ENCODE data around the gene PIGH. TPM values are rescaled to one million over a fixed set of nuclear protein-coding genes. Genes with fewer than 3 reads are reported as not detected.

PIGH gene
- total and polyA plus RNA-seq, 8 donors: 5.2 to 222 (median 21.0) TPM

- H3K9me3 ChIP-seq: no peaks in the 10 kb centered on the region
- no peak for DNase-seq
- peaks cover 0 to 19% (median 15%) of the 10 kb centered on the region in 4 donors for H3K36me3 ChIP-seq
- no peak overlapping the region for H3K4me3 ChIP-seq
- WGBS, 5 donors: 35 to 51% (median 39%) methylated on average over 3 of the region's 3 CpGs
- intact Hi-C loops (cut with DNase I; ENCODE audit: low total_unique reads): no loop called here
- H3K27ac ChIP-seq: no peak overlapping the region
- H3K4me1 ChIP-seq: no peaks in the 10 kb centered on the region
- TF ChIP-seq EP300 (IDR thresholded peaks at IDR 0.05): no peak
- H3K27me3 ChIP-seq: no peaks in the 10 kb centered on the region
These were observed 46.5 kb downstream of the PIGH start for GRCh38 chr14:67553547-67553946.

GRCh38 chr14:67551940-67552339, 48.1 kb downstream of the PIGH start:
- intact Hi-C loops (cut with DNase I; ENCODE audit: low total_unique reads): no loop called here
- Histone ChIP-seq H3K4me3 (no peak overlapping the region), H3K4me1 (no peaks in the 10 kb centered on the region), H3K36me3 (peaks cover 0 to 10% (median 4%) of the 10 kb centered on the region in 4 donors), H3K9me3 (no peaks in the 10 kb centered on the region), H3K27ac (no peak overlapping the region), H3K27me3 (no peaks in the 10 kb centered on the region)
- no peak for DNase-seq
- WGBS, 5 donors: 85 to 98% (median 92%) methylated on average over 3 of the region's 3 CpGs
- TF ChIP-seq CTCF (IDR thresholded peaks at IDR 0.05) (no peak), EP300 (IDR thresholded peaks at IDR 0.05) (no peak), POLR2AphosphoS5 (IDR thresholded peaks at IDR 0.05) (no peak), POLR2A (IDR thresholded peaks at IDR 0.05) (no peak)

- TF ChIP-seq POLR2A (IDR thresholded peaks at IDR 0.05) (no peak), CTCF (IDR thresholded peaks at IDR 0.05) (no peak), EP300 (IDR thresholded peaks at IDR 0.05) (no peak), POLR2AphosphoS5 (IDR thresholded peaks at IDR 0.05) (no peak)
- 91 to 96% (median 95%) methylated on average over 3 of the region's 3 CpGs for WGBS, 5 donors
These were observed 48.9 kb downstream of the PIGH start for GRCh38 chr14:67551123-67551522.

GRCh38 chr14:67549734-67550133, 50.3 kb downstream of the PIGH start:
- 84 to 95% (median 93%) methylated on average over 4 of the region's 4 CpGs for WGBS, 5 donors
- no peak for DNase-seq
- Histone ChIP-seq H3K4me3 (no peak overlapping the region), H3K9me3 (no peaks in the 10 kb centered on the region), H3K27ac (no peak overlapping the region), H3K4me1 (no peaks in the 10 kb centered on the region), H3K27me3 (no peaks in the 10 kb centered on the region), H3K36me3 (peaks cover 0 to 7% (median 0%) of the 10 kb centered on the region in 4 donors)
- intact Hi-C loops (cut with DNase I; ENCODE audit: low total_unique reads): no loop called here
- TF ChIP-seq POLR2AphosphoS5 (IDR thresholded peaks at IDR 0.05): no peak

More at GRCh38 chr14:67551123-67551522, 48.9 kb downstream of the PIGH start:
- Histone ChIP-seq H3K27ac (no peak overlapping the region), H3K4me1 (no peaks in the 10 kb centered on the region), H3K27me3 (no peaks in the 10 kb centered on the region), H3K36me3 (peaks cover 0 to 11% (median 2%) of the 10 kb centered on the region in 4 donors), H3K9me3 (no peaks in the 10 kb centered on the region), H3K4me3 (no peak overlapping the region)
- intact Hi-C loops (cut with DNase I; ENCODE audit: low total_unique reads): no loop called here
- DNase-seq: no peak

- Histone ChIP-seq H3K27ac (no peak overlapping the region), H3K36me3 (peaks cover 0 to 17% (median 1%) of the 10 kb centered on the region in 4 donors), H3K4me3 (no peak overlapping the region), H3K27me3 (no peaks in the 10 kb centered on the region), H3K4me1 (no peaks in the 10 kb centered on the region), H3K9me3 (no peaks in the 10 kb centered on the region)
- no peak for DNase-seq
- intact Hi-C loops (cut with DNase I; ENCODE audit: low total_unique reads): no loop called here
- 88 to 94% (median 91%) methylated on average over 3 to 5 of the region's 5 CpGs for WGBS, 5 donors
- TF ChIP-seq POLR2A (IDR thresholded peaks at IDR 0.05) (no peak), EP300 (IDR thresholded peaks at IDR 0.05) (no peak), POLR2AphosphoS5 (IDR thresholded peaks at IDR 0.05) (no peak), CTCF (IDR thresholded peaks at IDR 0.05) (no peak)
These were observed 52.8 kb downstream of the PIGH start for GRCh38 chr14:67547224-67547780.
